ENCODE results near the gene CEND1.

CEND1 gene

GRCh38 chr11:818396-819128 lies 28.7 kb upstream of the CEND1 start, which contains the start of gene PNPLA2:
Gene PNPLA2, plus strand, starts transcription at chr11:818914. Its CDS starts 805 bp downstream, at chr11:819719.
- H3K36me3 ChIP-seq (ENCODE audit: control insufficient read depth, insufficient read depth, low read length, severe bottlenecking), result peaks cover 40% of the 10 kb centered on the region
- no peaks in the 10 kb centered on the region for H3K9me3 ChIP-seq (ENCODE audit: control insufficient read depth, low read length)
- no peaks in the 10 kb centered on the region for H3K27me3 ChIP-seq (replicated peaks; ENCODE audit: control insufficient read depth, insufficient read depth, low read length)
- peak within 1 kb of the TSS; percentile 94 for H3K4me3 ChIP-seq (ENCODE audit: low read length)
- H3K4me1 ChIP-seq (ENCODE audit: control insufficient read depth, insufficient read depth, low read length), result peaks cover 36% of the 10 kb centered on the region
- peak; percentile 72 for DNase-seq (ENCODE audit: low read depth)
- peak within 1 kb of the TSS; percentile 99 for H3K9ac ChIP-seq (ENCODE audit: low read length)

DNA sequence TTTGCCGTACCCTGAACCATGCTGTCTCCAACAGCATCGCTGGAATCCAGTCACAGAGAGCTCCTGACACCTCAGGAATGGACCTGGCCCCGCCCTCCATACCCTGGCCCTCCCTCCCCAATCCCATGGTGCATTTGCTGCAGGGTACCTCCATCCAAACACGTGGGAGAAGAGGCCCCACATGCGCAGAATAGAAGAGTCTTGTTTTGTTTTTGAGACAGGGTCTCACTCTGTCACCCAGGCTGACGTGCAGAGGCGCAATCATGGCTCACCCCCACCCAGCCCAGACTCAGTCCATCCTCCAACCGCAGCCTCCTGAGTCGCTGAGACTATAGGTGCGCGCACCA lies 26.5 kb upstream of the CEND1 start:
- no peak for DNase-seq (ENCODE audit: low read depth)
- no peaks in the 10 kb centered on the region for H3K9me3 ChIP-seq (ENCODE audit: control insufficient read depth, low read length)
- H3K27me3 ChIP-seq (replicated peaks; ENCODE audit: control insufficient read depth, insufficient read depth, low read length), result no peaks in the 10 kb centered on the region
- H3K36me3 ChIP-seq (ENCODE audit: control insufficient read depth, insufficient read depth, low read length, severe bottlenecking), result peaks cover 40% of the 10 kb centered on the region
- peaks cover 46% of the 10 kb centered on the region for H3K4me1 ChIP-seq (ENCODE audit: control insufficient read depth, insufficient read depth, low read length)
- H3K4me3 ChIP-seq (ENCODE audit: low read length), result no peak overlapping the region
- peak overlapping the region; percentile 32 for H3K9ac ChIP-seq (ENCODE audit: low read length)

DNA sequence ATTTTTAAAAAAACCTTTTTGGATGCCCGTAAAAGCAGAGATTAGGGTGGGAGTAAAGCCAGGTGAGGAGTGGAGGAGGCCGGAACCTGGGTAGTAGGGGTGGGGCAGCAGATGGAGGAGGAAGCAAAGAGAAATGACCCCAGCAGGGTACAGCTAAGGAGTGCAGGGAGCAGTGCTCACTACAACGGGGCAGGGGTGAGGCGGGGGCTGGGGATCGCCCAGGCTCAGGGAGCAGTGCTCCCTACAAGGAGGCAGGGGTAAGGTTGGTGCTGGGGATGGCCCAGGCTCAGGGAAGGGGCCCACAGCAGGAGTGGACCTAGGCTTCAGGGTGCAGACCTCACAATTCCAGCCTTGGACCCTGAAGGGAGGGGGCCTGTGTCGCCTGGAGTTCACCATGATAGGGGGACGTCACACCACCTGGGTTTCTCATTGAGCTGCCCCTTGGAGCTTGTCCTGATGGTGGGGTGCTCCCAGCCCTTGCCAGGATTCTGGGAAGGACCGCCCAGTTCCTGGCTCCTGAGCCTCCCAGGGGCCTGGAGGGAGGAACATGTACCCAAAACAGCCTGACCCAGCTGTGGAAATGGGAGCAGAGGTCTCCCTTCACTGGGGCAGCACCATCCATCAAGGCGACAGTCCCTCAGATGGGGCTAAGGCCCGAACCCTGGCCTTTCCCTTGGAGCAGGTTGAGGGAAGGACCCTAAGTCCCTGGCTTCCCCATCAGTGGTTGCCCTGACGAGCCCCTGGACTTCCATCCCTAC lies 26.0 kb upstream of the CEND1 start:
- peaks cover 40% of the 10 kb centered on the region for H3K36me3 ChIP-seq (ENCODE audit: control insufficient read depth, insufficient read depth, low read length, severe bottlenecking)
- H3K4me1 ChIP-seq (ENCODE audit: control insufficient read depth, insufficient read depth, low read length), result peaks cover 46% of the 10 kb centered on the region
- no peaks in the 10 kb centered on the region for H3K9me3 ChIP-seq (ENCODE audit: control insufficient read depth, low read length)
- H3K4me3 ChIP-seq (ENCODE audit: low read length), result no peak overlapping the region
- H3K9ac ChIP-seq (ENCODE audit: low read length), result peak overlapping the region; percentile 65
- no peaks in the 10 kb centered on the region for H3K27me3 ChIP-seq (replicated peaks; ENCODE audit: control insufficient read depth, insufficient read depth, low read length)
- DNase-seq (ENCODE audit: low read depth), result no peak

- Histone ChIP-seq H3K4me3 (ENCODE audit: low read length) (no peak overlapping the region), H3K36me3 (ENCODE audit: control insufficient read depth, insufficient read depth, low read length, severe bottlenecking) (peaks cover 34% of the 10 kb centered on the region), H3K9ac (ENCODE audit: low read length) (peak overlapping the region; percentile 99), H3K4me1 (ENCODE audit: control insufficient read depth, insufficient read depth, low read length) (peaks cover 46% of the 10 kb centered on the region), H3K27me3 (replicated peaks; ENCODE audit: control insufficient read depth, insufficient read depth, low read length) (no peaks in the 10 kb centered on the region), H3K9me3 (ENCODE audit: control insufficient read depth, low read length) (no peaks in the 10 kb centered on the region)
- DNase-seq (ENCODE audit: low read depth), result no peak
These were observed 23.7 kb upstream of the CEND1 start for GRCh38 chr11:813456-814096.

DNA sequence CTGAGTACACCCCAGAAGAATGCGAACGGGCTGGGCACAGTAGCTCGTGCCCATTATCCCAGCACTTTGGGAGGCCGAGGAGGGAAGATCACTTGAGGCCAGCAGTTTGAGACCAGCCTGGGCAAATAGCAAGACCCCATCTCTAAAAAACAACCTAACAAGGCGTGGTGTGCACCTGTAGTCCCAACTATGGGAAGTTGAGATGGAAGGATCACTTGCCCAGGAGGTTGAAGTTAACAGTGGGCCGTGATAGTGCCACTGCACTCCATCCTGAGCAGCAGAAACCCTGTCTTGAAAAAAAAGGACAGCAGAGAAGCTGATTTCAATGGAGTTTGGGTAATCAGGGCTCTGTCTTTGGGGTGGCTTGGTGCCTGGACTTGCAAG lies 23.2 kb upstream of the CEND1 start:
- peak overlapping the region; percentile 89 for H3K4me3 ChIP-seq (ENCODE audit: low read length)
- DNase-seq (ENCODE audit: low read depth), result no peak
- H3K27me3 ChIP-seq (replicated peaks; ENCODE audit: control insufficient read depth, insufficient read depth, low read length), result no peaks in the 10 kb centered on the region
- peaks cover 34% of the 10 kb centered on the region for H3K36me3 ChIP-seq (ENCODE audit: control insufficient read depth, insufficient read depth, low read length, severe bottlenecking)
- H3K4me1 ChIP-seq (ENCODE audit: control insufficient read depth, insufficient read depth, low read length), result peaks cover 45% of the 10 kb centered on the region
- H3K9me3 ChIP-seq (ENCODE audit: control insufficient read depth, low read length), result no peaks in the 10 kb centered on the region
- peak overlapping the region; percentile 99 for H3K9ac ChIP-seq (ENCODE audit: low read length)

DNA sequence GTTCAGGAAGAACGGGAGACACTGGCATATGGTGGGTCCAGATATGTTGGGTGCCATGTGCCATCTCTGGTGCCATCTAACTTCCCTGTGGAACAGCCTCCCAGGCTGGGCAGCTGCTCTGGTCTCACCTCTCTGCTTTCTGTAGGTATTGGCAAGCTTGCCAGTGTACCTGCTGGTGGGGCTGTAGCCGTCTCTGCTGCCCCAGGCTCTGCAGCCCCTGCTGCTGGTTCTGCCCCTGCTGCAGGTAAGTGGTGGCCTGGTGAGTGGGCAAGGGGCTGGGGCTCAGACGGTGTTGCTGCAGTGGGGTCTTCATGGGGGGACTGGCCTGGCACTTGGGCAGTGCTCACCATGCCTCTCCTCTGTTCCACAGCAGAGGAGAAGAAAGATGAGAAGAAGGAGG lies 22.5 kb upstream of the CEND1 start:
- Histone ChIP-seq H3K9me3 (ENCODE audit: control insufficient read depth, low read length) (no peaks in the 10 kb centered on the region), H3K9ac (ENCODE audit: low read length) (peak overlapping the region; percentile 99), H3K36me3 (ENCODE audit: control insufficient read depth, insufficient read depth, low read length, severe bottlenecking) (peaks cover 34% of the 10 kb centered on the region), H3K4me3 (ENCODE audit: low read length) (peak overlapping the region; percentile 89), H3K27me3 (replicated peaks; ENCODE audit: control insufficient read depth, insufficient read depth, low read length) (no peaks in the 10 kb centered on the region), H3K4me1 (ENCODE audit: control insufficient read depth, insufficient read depth, low read length) (peaks cover 45% of the 10 kb centered on the region)
- DNase-seq (ENCODE audit: low read depth), result no peak

- DNase-seq (ENCODE audit: low read depth), result peak; percentile 25
- Histone ChIP-seq H3K9me3 (ENCODE audit: control insufficient read depth, low read length) (no peaks in the 10 kb centered on the region), H3K9ac (ENCODE audit: low read length) (peak overlapping the region; percentile 99), H3K36me3 (ENCODE audit: control insufficient read depth, insufficient read depth, low read length, severe bottlenecking) (peaks cover 34% of the 10 kb centered on the region), H3K27me3 (replicated peaks; ENCODE audit: control insufficient read depth, insufficient read depth, low read length) (no peaks in the 10 kb centered on the region), H3K4me3 (ENCODE audit: low read length) (peak overlapping the region; percentile 89), H3K4me1 (ENCODE audit: control insufficient read depth, insufficient read depth, low read length) (peaks cover 45% of the 10 kb centered on the region)
These were observed 21.8 kb upstream of the CEND1 start for GRCh38 chr11:811446-812245.

DNA sequence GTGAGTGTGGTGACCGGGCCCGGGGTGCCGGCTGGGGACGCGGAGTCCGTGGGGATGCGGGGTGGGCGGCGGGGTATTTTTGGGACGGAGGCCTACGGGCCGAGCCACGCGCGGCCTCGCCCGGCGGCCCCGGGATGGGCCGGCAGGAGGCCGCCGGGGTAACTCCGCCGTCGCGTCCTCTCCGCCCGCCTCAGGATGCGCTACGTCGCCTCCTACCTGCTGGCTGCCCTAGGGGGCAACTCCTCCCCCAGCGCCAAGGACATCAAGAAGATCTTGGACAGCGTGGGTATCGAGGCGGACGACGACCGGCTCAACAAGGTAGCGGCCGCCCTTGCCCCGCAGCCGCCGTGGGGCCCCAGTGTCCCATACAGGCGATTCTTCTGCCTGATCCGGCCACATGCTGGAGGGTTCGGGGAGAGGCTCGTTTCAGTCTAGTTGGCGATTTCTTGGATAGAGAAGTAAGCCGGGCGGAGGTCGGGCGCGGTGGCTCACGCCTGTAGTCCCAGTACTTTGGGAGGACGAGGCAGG lies 20.2 kb upstream of the CEND1 start:
- H3K9me3 ChIP-seq (ENCODE audit: control insufficient read depth, low read length), result no peaks in the 10 kb centered on the region
- H3K4me3 ChIP-seq (ENCODE audit: low read length), result peak overlapping the region; percentile 89
- peak overlapping the region; percentile 99 for H3K9ac ChIP-seq (ENCODE audit: low read length)
- no peak for DNase-seq (ENCODE audit: low read depth)
- no peaks in the 10 kb centered on the region for H3K27me3 ChIP-seq (replicated peaks; ENCODE audit: control insufficient read depth, insufficient read depth, low read length)
- H3K36me3 ChIP-seq (ENCODE audit: control insufficient read depth, insufficient read depth, low read length, severe bottlenecking), result peaks cover 34% of the 10 kb centered on the region
- peaks cover 44% of the 10 kb centered on the region for H3K4me1 ChIP-seq (ENCODE audit: control insufficient read depth, insufficient read depth, low read length)

DNA sequence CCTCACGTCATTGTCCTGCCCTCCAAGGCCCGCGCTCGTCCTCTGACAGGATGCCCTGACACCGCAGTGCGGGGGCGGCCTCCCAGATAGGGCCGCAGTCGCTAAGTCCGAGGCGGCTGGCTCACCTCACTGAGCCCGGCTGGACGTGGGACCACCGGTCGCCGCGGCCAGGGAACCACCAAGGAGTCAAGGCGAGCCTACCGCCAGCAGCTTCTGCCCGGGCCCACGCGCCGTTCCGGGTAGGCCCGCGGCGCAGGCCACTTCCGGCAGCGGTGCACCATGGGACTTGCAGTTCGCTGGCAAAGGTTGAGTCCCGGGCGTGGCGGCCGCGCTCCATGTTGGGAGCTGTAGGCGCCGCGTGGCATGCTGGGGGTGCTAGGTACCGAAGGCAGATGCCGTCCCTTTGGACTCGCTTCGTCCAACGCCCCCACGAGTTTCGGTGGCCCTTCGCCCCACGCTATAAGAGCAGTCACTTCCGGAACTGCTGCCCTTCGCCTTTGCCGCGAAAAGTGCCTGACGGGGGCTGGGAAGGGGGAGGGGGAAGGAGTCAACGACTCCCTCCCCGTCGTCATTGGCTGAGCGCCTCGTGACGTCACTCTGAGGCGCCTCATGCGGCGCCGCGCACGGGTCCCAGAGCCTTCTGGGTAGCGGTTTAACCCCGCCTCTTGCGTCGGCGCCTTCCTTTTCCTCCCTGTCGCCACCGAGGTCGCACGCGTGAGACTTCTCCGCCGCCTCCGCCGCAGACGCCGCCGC lies 19.6 kb upstream of the CEND1 start, which contains the start of gene RPLP2:
Gene RPLP2, plus strand, starts transcription at position 681 of the 753 bp plus-strand sequence. CDS start 268 bp downstream, outside the sequence.
- Histone ChIP-seq H3K4me3 (ENCODE audit: low read length) (peak within 1 kb of the TSS; percentile 89), H3K9ac (ENCODE audit: low read length) (peak within 1 kb of the TSS; percentile 99), H3K36me3 (ENCODE audit: control insufficient read depth, insufficient read depth, low read length, severe bottlenecking) (peaks cover 34% of the 10 kb centered on the region), H3K4me1 (ENCODE audit: control insufficient read depth, insufficient read depth, low read length) (peaks cover 47% of the 10 kb centered on the region), H3K27me3 (replicated peaks; ENCODE audit: control insufficient read depth, insufficient read depth, low read length) (no peaks in the 10 kb centered on the region), H3K9me3 (ENCODE audit: control insufficient read depth, low read length) (no peaks in the 10 kb centered on the region)
- DNase-seq (ENCODE audit: low read depth), result peak; percentile 99
